ENCODE results near the gene ADAMTS13.
"Not testable (repeated sequence)": the region's sequence is repeated elsewhere in the genome, so short reads cannot be mapped to it uniquely, and the experiment has no call there.

The ADAMTS13 gene

DNA sequence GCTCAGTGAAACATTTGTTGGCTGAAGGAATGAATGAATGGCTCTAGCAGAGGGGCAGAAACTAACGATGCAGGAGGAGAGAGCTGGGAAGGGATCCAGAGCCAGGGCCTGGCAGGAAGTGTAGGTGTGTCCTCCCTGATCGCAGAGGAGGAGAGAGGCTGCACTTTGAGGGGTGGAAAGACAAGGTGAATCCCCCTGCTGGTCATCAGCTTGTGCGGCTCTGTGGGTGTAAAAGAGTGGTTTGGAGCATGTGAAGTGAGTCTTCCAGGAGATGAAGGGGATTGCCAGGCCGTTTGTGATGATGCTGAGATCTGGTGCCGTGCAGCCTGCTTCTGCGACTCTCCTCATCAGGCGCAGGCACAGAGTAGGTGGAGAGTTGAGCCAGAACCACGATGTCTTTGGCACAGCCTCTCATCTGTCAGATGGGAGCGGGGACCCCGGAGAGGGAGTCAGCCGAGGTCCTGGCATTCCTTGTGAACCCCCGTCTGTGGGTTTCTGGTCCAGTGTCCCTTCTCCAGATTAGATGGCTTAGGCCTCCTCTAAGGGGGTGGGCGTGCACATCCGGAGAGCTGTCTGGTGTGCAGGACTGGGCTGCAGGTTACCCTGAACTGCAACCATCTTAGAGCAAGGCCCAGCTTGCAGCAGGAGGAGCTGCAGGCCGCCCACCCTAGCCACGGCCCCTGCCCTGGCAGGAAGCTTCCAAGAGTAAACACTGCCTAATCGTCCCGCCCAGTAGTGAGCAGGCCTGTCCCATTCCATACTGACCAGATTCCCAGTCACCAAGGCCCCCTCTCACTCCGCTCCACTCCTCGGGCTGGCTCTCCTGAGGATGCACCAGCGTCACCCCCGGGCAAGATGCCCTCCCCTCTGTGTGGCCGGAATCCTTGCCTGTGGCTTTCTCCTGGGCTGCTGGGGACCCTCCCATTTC, at the start of gene ADAMTS13:
TSS of gene ADAMTS13 (plus strand) at position 753 of the 928 bp plus-strand sequence. CDS start at position 830, 77 bp downstream.
- no peak for DNase-seq

DNA sequence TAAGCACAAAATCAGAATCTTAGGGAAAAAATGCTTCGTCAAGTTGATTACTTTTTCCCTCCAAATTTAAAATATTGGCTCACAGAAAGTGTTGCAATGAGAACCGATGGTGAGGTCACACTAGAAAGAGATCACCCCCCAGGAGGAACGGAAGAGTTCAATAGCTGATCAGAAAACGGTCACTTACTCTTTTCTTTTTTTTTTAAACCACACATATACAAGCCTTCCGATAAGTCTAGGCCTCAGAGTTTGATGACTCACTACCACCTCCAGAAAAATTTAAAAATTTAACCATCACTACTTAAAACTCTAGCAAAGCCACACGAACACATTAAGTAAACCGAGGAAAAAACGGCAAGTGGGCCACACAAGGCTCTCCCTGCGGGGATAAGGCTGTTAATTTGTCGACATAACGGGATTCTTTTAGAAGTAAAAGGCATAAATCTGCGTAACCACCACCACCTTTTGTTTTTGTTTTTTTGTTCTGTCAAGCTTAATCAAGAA, 47.5 kb upstream of the ADAMTS13 start:
- no peak for DNase-seq

DNA sequence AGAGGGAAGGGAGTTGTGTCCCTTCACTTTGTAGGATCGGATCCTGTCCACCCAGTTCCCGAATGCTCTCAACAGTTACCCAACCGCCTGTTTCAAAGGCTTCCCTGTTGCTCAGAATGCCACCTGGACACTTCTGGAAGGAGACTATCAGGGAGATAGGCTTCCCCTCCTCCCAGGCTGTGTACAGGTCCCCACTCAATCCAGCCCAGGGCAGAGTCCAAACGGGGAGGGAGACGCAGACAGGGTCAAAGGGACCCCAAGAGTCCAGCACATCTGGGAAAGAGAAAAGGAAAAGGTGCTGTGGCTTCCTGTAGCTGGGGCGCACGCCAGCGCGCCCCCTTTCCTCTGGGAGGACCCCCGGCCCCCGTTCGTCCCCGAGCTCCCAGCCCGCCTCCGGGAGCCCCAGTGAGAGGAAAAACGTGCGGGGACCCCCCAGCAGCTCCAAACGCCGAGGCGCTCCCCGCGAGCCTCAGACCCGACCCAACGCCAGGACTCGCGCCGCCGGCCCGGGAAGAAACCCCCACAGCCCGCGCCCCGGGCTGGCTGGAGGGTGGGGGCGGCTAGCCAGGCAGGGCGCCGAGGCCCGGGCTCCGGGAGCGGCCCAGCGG, 46.9 kb upstream of the ADAMTS13 start:
- peak; percentile 52 for DNase-seq

GRCh38 chr9:133375724-133376654, 46.2 kb upstream of the ADAMTS13 start, which contains the start of the genes STKLD1 and SURF4:
Gene STKLD1 (plus strand): TSS chr9:133376366. CDS start chr9:133376474, 108 bp downstream.
Gene SURF4 (minus strand): TSS chr9:133376060. CDS start chr9:133375969, 91 bp downstream.
- peak; percentile 97 for DNase-seq

DNA sequence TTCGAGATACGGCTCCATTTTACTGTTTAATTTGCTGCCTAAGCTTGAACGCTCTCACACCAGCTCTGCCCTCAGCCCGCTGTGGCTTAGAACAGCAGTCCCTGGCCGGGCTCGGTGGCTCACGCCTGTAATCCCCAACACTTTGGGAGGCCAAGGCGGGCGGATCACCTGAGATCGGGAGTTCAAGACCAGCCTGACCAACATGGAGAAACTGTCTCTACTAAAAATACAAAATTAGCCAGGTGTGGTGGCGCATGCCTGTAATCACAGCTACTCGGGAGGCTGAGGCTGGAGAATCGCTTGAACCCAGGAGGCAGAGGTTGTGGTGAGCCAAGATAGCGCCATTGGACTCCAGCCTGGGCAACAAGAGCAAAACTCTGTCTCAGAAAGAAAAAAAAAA, 44.9 kb upstream of the ADAMTS13 start:
- not testable (repeated sequence) for DNase-seq

DNA sequence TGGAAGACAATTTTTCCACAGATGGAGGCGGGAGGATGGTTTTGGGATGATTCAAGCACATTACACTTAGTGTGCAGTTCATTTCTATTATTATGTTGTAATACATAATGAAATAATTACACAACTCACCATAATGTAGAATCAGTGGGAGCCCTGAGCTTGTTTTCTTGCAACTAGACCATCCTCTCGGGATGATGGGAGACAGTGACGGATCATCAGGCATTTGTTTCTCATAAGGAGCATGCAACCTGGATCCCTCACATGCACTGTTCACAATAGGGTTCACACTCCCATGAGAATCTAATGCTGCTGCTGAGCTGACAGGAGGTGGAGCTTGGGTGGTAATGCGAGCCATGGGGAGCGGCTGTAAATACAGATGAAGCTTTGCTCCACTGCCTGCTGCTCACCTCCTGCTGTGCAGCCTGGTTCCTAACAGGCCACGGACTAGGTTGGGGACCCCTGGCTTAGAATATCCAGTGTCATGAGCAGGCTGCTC, 44.4 kb upstream of the ADAMTS13 start:
- DNase-seq: no peak

GRCh38 chr9:133378408-133378962, 43.7 kb upstream of the ADAMTS13 start:
- DNase-seq: no peak

GRCh38 chr9:133379153-133380086, 42.7 kb upstream of the ADAMTS13 start:
- no peak for DNase-seq

GRCh38 chr9:133380734-133381133, 41.4 kb upstream of the ADAMTS13 start:
- DNase-seq: no peak

GRCh38 chr9:133382507-133383141, 39.5 kb upstream of the ADAMTS13 start:
- no peak for DNase-seq

GRCh38 chr9:133383438-133383837, 38.7 kb upstream of the ADAMTS13 start:
- DNase-seq: no peak

DNA sequence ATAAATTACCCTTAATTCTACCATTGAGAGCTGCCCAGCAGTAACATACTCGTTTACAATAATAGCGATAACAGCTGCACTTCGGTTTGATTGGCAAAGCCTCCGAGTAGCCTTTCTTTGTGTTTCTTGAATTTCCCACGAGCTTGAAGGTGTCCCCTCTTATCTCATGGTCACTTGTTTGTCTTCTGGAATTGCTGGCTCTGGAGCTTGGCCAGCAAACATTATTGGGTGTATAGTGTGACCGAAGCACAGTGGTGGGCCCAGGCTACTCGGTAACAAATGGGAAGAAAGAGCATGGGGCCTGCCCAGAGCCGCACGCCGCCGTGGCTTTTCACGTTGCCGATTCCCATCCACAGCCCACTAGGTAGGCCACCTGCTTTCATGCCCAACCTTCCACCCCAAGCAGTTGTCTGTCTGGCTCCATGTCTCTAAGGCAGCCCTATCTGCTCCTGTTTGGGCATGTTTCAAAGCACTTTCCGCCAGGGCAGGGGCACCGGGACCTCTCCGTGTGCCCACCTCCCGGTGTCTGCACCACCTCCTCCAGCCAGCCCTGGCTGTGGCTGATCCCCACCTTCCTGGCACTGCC, 37.3 kb upstream of the ADAMTS13 start:
- DNase-seq: no peak

GRCh38 chr9:133385452-133385851, 36.7 kb upstream of the ADAMTS13 start:
- DNase-seq: no peak

GRCh38 chr9:133386338-133386737, 35.8 kb upstream of the ADAMTS13 start:
- DNase-seq: no peak

- no peak for DNase-seq
These were observed 34.5 kb upstream of the ADAMTS13 start for GRCh38 chr9:133387680-133388079.

DNA sequence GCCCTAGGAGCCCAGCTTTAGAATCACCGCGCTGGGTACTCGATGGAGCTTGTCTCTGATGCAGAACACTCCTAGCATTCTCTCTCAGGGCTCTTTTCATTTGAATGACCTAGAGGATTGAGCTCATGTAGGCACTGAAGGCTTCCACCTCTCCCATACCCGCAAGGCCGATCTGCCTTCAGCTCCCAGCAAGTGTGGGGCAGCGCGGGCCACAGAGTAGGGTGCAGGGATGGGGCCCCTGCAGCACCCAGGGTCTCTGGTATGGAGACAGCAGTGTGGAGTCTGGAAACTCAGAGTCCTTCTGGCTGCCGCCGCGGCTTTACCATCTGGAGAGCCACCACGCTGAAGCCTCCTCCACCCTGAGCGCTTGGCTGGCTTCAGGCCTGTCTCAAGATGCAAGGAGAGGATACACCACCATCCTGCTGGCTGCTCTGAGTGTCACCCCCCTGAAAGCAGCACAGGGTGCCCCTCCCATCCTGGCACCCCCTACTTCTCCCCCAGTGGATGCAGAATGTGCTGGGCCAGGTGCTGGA, 33.1 kb upstream of the ADAMTS13 start:
- DNase-seq: no peak

GRCh38 chr9:133389562-133389961, 32.6 kb upstream of the ADAMTS13 start:
- no peak for DNase-seq

DNA sequence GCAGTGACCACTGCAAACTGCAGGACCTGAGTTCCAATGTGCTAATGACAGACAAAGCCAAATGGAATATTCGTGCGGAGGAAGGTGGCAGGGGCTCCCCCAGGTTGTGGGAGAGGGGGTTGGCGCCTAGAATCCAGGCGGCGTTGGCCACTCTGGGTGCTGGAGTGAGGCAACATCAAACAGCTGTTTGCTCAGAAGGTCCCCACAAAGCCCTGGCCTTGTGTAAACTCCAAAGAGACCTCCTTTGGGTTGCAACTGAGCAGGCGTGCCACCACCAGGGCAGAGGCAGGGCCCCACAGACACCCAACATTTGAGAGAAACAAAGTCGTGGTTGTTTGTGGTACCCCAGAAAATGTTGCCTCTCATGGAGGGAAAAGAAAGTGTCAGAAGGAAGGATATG, 31.5 kb upstream of the ADAMTS13 start:
- no peak for DNase-seq

DNA sequence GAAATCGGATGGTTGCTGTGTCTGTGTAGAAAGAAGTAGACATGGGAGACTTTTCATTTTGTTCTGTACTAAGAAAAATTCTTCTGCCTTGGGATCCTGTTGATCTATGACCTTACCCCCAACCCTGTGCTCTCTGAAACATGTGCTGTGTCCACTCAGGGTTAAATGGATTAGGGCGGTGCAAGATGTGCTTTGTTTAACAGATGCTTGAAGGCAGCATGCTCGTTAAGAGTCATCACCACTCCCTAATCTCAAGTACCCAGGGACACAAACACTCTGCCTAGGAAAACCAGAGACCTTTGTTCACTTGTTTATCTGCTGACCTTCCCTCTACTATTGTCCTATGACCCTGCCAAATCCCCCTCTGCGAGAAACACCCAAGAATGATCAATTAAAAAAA, 30.7 kb upstream of the ADAMTS13 start:
- DNase-seq: not testable (repeated sequence)

- not testable (repeated sequence) for DNase-seq
These were observed 29.9 kb upstream of the ADAMTS13 start for GRCh38 chr9:133392308-133392707.

Measured in right hindlimb (tissue), 1 donor.